ENCODE measurements around the gene OR6C6. TPM values are rescaled to one million over a fixed set of nuclear protein-coding genes. Genes with fewer than 3 reads are reported as not detected.

OR6C6 gene
- total and polyA plus RNA-seq, 9 of the 15 experiments (the other 6 are each of a cell fraction or from before 2014, with no cell fraction given): not detected

- POLR2A ChIA-PET: no interaction called here
- H3K9me3 ChIP-seq (replicated peaks; ENCODE audit: control insufficient read depth, insufficient read depth, low read depth, low read length): no peaks in the 10 kb centered on the region
- CTCF ChIA-PET (ENCODE audit: low intra/inter-chr PET ratio): no interaction called here
- no peaks in the 10 kb centered on the region for H3K9me1 ChIP-seq (ENCODE audit: control insufficient read depth, insufficient read depth, low read length)
- in situ Hi-C loops (cut with MboI): no loop called here
- H3K27ac ChIP-seq (ENCODE audit: extremely low read depth, low read depth, low read length): no peak overlapping the region
- DNase-seq (ENCODE audit: extremely low read depth in 1 of 4, low spot score in 3 of 4) (no peak), ATAC-seq (no peak), FAIRE-seq (no peak)
- H3K27me3 ChIP-seq (ENCODE audit: control insufficient read depth in 2 of 2, insufficient read depth in 2 of 2, low read length in 2 of 2): no peaks in the 10 kb centered on the region
- TF ChIP-seq ZNF76 (CRISPR knock-in tag; IDR thresholded peaks at IDR 0.05; ENCODE audit: borderline replicate concordance) (no peak), RBM25 (IDR thresholded peaks at IDR 0.05; ENCODE audit: low read depth, low read length, severe bottlenecking) (no peak), ZNF239 (CRISPR knock-in tag; IDR thresholded peaks at IDR 0.05) (no peak), ZC3H11A (IDR thresholded peaks at IDR 0.05; ENCODE audit: low read depth, low read length) (no peak), HOXB6 (CRISPR knock-in tag; IDR thresholded peaks at IDR 0.05; ENCODE audit: borderline replicate concordance) (no peak), FIP1L1 (IDR thresholded peaks at IDR 0.05; ENCODE audit: low read depth, low read length, poor library complexity, severe bottlenecking) (no peak), MIER1 (IDR thresholded peaks at IDR 0.05; ENCODE audit: low read depth) (no peak), HDGF (IDR thresholded peaks at IDR 0.05) (no peak), SNAPC5 (CRISPR knock-in tag; IDR thresholded peaks at IDR 0.05) (no peak), TAL1 (IDR thresholded peaks at IDR 0.05) (peak; percentile 61), TRIM24 (IDR thresholded peaks at IDR 0.05) (no peak), ARID1B (IDR thresholded peaks at IDR 0.05) (peak; percentile 24; the same call in 1 of the 2 replicates), CEBPB (tag; IDR thresholded peaks at IDR 0.05) (no peak), CBFA2T2 (conservative IDR thresholded peaks at IDR 0.05) (peak; percentile 30; the same call in 1 of the 2 replicates), CBFA2T3 (IDR thresholded peaks at IDR 0.05) (peak; percentile 67), TEAD4 (IDR thresholded peaks at IDR 0.05; ENCODE audit: low read length) (peak; percentile 42), TEAD4 (CRISPR knock-in tag; IDR thresholded peaks at IDR 0.05; ENCODE audit: borderline replicate concordance) (no peak), MTA2 (IDR thresholded peaks at IDR 0.05; ENCODE audit: low read depth) (no peak)
- no peak overlapping the region for H2AFZ ChIP-seq (ENCODE audit: low read depth, low read length)
- 0% methylated on average over 2 of the region's 2 CpGs for WGBS (ENCODE audit: insufficient coverage, low coverage, missing lambda C conversion rate)
- no peaks in the 10 kb centered on the region for H3K4me1 ChIP-seq (replicated peaks in 1 of 2; ENCODE audit: control insufficient read depth in 2 of 2, insufficient read depth in 2 of 2, low read length in 2 of 2)
- H3K4me2 ChIP-seq (ENCODE audit: insufficient read depth, low read length): no peak overlapping the region
- no peak overlapping the region for H3K4me3 ChIP-seq
- no TSS peak for BruUV-seq (replicated peaks)
- H4K20me1 ChIP-seq (replicated peaks; ENCODE audit: control insufficient read depth, insufficient read depth, low read length): no peaks in the 10 kb centered on the region
- H3K79me2 ChIP-seq (ENCODE audit: control insufficient read depth, insufficient read depth, low read length): no peaks in the 10 kb centered on the region
- intact Hi-C loops (cut with micrococcal nuclease): no loop called here
- H3K9ac ChIP-seq (ENCODE audit: insufficient read depth in 1 of 2, low read depth in 2 of 2, low read length in 2 of 2): no peak overlapping the region
- no peaks in the 10 kb centered on the region for H3K36me3 ChIP-seq (ENCODE audit: control insufficient read depth, insufficient read depth, low read length)
Measured at GRCh38 chr12:55258303-55258702, 38.1 kb downstream of the OR6C6 start.

Data from K562 (cell line).